A549 (cell line): ENCODE measurements around the gene COMT.

Experiments used
- JUN ChIP-seq, 2 experiments: fragments of >200 bp; sonication (Bioruptor Twin); formaldehyde crosslinking; IDR thresholded peaks; 2 replicates in 1 of 2; 3 replicates in 1 of 2; pipeline ENCODE4 v1.6.1; 2016 to 2017
- MYC ChIP-seq: IDR thresholded peaks from 2 replicates; pipeline ENCODE4 v1.6.1; 2012; ENCODE audit warnings: mild to moderate bottlenecking, inconsistent platforms, low read length, improper control_type of control experiment, borderline replicate concordance
- RARB ChIP-seq: fragments of 250-450 bp; sonication (Bioruptor Pico); IDR thresholded peaks from 2 replicates; pipeline ENCODE4 v1.8.0; 2021; ENCODE audit warnings: mild to moderate bottlenecking, moderate library complexity
- RNF2 ChIP-seq: fragments of 200-600 bp; sonication (generic); IDR thresholded peaks from 2 replicates; pipeline ENCODE4 v1.6.1; 2016; ENCODE audit warnings: low read depth, mild to moderate bottlenecking, antibody characterized with exemption, moderate library complexity, borderline replicate concordance

- TF ChIP-seq JUN (IDR thresholded peaks at IDR 0.05) (no peak), RARB (CRISPR knock-in tag) (no peak), RNF2 (no peak), MYC (no peak)
Measured at GRCh38 chr22:19911540-19912270, 29.9 kb upstream of the COMT start.
